NCI-H2196 (cell line): ENCODE results near the gene SLC48A1.

Source experiments
- DNase-seq: peaks from one replicate; lab custom pipeline; 2025; ENCODE audit not compliant: unreplicated experiment; lab: John Stamatoyannopoulos, UW

The SLC48A1 gene

DNA sequence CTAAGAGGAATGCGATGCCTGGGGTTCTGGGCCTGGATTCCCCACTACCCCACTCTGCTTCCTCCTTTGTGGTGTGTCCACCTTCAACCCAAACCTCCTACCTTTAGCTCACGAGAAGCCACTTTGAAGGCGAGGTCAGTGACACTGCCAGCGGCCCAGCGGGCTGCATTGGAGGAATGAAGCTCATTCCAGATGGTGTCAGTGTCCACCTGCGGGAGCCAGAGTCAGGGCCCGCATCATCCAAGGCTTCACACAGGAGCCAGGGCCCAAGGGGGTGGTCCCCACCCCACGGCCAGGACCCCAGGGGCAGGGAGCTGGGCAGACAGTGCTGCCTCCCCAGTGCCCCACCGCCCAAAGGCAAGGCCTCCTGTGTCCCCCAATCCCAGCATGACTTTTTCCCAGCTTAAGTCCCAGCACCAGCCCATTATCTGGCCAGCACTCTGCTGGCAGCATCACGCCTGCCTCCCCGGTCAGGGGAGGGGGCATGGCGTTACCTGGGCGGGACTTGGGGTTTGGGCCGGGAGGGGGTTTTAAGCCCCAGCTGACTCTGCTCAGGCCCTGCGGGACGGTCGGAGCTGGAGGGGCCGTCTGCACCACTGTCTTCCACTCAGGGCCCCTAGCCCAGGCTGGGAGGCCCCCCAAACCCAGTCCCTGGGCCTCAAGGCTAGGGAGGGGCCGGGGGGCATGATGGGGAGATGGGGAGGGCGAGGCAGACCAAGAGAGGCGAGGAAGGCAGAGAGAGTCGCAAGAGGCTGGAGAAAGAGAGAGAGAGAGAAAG is 16.9 kb downstream of the SLC48A1 start:
- DNase-seq, result no peak

DNA sequence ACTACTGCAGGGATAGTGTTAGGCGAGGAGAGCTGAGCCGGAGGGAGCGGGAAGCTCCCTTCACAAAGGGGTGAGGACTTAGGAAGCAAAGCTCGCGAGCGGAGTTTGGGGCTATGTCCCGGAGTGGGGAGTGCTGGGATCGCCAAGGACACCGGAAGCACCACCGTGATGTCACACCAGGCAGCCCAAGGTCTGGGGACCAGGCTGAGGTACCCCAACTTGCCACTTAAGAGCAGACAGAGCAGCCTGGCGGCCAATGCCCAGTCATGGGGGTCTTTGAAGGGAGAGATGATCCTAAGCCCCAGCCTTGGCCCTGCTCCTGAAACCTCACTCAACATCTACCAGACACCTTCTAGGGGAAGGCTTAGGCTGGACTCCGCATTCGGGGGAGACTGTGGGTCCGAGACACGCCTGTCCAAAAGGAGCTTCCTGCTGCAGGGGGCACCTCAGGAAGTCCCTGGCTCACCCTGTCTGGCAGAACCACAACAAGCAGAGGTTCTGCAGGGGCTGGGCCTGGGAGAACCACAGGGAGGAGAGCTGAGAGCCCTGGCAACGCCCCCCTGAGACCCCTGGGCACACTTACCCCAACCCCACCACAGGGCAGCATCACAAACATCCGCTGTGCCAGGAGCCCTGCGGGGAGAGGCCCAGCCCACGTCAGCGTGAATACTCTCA is 17.8 kb downstream of the SLC48A1 start:
- DNase-seq, result no peak

DNA sequence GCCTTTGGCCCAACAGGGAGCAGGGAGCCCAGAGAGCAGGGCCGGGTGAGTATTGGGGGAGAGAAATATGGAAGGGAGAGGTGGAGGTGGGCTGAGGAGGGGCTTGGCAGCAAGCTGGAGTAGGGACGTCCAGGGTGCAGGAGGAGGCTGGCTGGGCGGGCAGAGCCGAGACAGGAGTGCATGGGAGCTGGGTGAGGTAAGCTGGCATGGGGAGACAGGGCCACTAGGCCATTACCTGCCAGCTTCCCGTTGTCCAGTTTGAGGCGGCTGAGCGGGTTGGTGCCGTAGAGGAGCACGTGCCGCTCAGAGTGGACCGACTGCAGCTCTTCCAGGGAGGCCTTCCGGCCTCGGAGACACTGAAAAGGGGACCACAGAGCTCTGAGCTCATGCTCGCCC is 18.3 kb downstream of the SLC48A1 start:
- DNase-seq, result no peak

DNA sequence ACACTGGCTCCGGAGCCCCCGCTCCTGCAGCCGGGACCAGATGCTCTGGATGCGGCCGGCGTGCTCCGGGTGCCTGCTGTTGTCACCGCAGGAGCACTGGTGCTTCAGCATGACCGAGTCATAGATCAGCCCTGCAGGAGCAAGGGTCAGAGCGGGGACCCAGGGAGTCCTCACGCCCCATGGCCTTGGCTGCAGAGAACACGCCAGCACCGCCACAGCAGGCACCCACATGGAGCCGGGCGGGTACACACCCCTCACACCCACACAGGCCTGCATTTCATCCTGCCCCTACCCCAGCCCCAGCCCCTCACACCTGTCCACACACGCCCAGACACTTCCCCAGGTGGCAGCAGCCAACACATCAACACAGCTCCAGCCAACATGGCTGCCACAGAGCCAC is 18.8 kb downstream of the SLC48A1 start:
- DNase-seq, result no peak

DNA sequence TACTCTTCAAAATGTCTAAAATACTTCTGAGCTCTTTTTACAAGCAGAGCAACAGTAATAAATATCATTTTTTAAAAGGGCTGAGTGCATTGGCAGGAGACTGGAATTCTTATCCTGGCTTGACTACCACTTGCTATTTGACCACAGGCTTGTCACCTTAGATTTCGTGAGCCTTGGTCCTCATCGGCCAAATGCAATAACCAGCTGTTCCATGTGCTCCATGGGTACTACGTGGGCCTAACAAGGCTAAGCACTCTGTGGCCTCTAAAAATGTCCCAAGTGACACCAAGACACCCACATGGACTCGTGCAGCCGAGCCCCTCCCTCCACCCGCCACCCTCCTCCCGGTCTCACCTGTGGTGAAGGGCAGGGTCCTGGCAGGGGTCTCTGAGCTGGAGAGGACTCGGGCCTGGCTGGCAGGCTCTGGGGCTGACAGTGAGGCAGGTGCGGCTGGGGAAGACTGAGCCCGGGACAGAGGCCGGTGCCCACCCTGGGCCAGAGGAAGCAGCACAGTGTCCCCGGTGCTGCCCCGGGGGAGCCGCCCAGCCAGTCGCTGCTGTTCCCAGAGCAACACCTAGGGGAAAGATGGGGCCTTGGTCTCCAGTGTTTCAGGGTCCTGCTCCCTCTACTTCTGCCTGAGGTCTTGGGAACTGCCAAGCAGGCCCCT is 20.1 kb downstream of the SLC48A1 start:
- DNase-seq, result no peak

DNA sequence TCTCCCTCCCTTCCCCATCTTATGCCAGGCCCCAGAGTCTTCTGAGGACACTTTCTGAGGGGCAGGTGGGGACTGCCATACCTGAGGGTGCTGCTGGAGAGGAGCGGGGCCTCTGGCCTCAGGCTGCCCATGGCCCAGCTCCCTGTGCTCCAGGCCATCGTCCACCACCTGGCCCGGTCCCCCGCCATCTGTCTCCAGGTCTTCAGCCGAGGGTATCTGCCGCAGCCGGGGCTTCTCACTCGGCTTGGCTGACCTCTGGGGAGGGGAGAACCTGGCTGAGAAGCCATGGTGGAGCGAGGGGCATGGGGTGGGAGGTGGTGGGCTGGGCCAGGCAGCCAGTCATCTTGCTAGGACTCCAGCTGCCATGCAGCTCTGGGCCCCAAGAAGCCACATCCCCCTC is 21.6 kb downstream of the SLC48A1 start:
- DNase-seq, result no peak

DNA sequence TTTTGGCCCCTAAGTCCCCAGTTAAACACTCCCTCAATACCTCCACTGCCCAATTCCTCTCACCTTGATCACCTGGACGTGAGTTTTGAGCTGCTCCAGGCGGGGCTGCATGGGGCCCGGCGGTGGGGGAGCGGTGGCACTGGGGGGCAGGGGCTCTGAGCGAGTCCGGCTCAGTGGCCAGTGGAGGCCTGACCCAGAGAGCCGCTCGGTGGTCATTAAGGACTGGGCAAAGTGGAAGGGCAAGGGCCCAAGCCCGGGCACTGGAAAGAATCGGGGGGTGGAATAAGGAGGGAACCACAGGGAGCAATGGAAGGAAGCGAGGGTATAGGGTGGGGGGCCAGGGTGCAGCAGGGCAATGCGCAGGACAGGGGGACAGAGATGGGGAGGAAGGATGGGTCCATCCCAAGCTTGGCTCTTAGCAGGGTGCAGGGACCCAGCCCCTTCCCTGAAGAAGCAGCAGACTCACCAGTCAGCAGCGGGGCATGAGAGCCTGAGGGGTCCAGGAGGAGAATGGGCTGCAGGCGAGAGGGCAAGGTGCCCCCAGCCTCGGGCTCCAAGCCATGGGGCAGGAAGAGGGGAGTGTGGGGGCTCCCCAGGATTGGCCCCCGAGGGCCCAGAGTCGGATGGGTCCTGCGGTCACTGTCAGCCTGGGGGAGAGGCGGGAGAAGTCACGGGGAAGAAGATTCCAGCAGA is 22.2 kb downstream of the SLC48A1 start:
- no peak for DNase-seq

DNA sequence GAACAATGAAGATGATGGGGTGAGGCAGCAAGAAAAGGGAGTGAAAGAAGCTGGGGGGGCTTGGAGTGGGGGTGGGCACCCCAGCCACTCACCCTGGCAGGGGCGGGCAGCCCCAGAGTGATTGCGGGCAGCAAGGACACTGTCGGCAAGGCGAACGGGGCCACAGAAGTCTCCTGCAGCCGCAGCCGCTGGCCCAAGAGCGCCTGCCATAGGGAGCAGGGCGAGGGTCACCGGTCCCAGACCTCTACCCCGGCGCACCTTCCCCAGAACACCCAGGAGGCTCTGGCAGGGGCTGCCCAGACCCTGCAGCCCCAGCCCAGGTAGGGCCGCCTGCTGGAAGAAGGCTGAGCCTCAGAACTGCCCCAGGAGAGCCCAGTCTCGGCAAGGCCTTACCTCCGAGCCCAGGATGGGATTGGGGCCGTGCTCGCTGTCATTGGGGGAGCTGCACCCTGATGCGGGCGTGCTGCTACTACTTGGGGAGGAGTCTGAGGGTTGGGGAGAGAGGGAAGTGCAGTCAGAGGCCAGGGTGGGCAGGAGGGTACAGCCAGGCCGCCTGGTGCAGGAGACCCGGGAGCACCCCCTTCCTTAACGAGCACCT is 22.9 kb downstream of the SLC48A1 start:
- DNase-seq, result no peak

DNA sequence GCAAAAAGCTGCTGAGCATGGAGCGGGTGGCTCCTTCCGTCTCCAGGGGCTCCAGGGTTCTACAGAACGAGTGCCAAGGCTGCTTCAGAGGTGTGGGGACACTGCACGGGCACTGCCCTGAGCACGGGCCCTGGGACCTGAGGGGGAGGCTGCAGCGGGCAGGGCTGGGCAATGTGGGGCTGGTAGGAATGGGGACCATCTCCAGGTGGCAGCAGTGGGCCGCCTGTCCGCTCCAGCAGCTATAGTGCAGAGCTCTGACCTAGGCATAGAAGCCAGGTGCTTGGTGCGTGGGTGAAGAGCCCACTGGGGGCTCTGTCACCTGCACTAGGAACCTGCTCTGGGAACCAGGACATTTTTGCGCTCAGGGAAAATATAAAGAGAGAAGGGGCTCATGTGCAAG is 24.4 kb downstream of the SLC48A1 start:
- no peak for DNase-seq

DNA sequence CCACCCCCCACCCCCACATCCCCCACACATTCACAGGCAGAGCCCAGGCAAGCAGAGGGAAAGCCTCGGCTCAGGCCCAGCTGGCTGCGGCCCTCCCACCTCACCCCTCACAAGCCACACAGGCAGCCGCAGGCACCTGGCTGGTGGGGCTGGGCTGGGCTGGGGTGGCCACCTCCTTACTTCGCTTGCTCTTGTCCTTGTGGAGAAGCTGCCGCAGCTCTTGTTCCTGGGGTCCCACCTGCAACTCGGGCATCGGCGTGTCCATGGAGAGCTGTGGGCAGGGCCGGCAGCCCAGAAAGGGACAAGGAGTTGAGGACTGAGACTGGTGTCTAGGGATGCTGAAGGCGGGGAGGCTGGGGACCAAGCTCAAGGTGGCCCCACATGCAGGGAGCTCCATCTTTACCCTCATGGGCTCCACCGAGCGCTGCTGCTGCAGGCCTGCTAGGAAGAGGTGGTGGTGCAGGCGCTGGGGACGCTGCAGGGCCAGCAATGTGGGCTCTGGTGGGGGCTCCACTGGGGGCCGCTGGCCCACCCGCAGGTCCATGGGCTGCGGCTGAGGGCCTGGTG is 25.4 kb downstream of the SLC48A1 start:
- no peak for DNase-seq

DNA sequence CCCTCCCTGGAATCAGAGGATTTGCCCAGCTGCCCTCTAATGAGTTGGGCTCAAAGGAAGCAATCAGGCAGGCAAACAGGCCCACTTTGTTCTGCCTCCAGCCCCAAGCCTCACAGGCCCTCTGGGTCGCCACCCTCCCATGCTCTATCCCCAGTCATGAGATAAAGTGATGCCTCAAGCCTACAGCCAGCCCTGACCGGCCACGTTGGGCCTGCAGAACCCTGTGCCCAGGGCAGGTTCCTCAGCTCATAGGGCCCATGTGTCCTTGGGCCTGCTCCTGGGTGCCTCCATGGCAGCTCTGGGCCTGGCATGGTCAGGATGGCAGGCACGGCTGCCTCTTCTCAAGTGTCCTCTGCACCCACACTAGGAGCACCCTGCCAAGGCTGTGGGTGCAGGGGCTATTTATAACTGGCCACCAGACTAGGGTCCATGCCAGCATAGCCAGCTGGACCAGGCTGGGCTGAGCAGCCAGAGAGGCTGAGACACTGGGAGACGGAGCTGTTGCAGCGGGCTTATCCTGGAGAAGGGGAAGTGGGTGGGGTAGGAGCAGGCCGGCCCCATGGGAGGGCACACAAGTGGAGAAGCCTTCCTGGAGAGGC is 26.4 kb downstream of the SLC48A1 start:
- no peak for DNase-seq

DNA sequence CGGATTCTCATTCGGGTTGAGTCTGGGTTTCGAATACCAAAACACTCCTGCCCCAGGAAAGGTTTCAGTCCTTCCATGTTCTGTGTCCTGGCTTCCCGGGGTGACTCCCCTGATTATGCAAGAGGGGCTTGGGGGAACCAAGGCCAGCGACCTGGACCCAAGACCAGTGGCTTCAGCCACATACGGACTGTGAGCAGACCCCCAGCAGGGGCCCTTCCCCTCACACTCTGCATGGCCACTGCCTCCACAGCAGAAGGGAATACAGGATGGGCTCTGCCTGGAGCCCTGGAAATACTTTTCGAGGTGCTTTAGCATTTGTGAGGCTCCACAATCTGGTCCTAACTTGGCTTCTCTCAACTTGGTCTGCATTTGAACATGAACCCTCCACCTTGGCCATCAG is 27.5 kb downstream of the SLC48A1 start:
- DNase-seq, result no peak

DNA sequence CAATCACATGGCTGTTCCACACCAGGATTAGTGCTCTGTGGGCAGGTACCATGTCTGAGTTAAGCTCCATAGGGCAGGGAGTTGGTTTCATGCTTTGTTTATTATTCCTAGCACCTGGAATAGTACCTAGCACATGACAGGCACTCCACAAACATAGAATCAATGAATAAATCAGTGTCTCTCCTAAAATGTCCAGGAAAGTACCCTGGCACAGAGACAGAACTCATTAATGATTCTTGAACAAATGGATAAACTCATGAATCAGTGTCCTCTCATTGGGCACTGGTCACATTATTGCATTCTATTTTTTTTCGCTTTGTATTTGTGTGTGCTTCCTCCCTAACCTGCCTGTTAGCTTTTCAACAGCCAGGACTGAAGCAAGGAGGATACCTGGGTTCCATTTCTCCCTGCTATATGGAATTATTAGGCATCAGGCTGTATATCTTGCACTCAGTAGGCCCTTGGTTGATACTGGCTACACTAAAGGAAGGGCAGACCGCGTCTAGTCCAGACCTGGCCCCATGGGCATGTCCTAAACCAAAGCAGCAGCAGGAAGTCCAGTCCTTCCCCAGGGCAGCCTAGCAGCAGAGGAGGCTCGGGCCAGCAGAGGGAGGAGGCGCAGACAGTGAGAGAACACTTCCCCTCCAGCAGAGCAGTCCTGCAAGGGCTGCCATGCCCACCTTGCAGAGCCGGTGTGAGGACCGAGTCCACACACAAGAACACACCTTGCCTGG is 28.3 kb downstream of the SLC48A1 start:
- DNase-seq, result no peak

DNA sequence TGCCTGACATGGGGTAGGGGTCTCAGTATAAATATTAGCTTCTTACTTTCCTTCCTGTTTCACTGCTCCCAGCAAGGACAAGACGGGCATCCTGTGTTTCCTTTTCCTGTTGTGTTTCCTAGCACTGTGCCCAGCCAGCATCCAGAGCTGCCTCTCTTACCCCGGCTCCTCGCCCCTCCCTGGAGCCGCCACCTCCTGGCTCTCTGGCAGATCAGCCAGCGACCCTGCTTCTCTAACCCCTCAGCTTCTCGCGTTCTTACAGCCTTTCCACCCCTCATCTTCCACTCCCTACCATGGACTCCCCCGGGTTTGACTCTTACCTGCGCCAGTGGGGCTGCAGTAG is 28.8 kb downstream of the SLC48A1 start:
- DNase-seq, result no peak

DNA sequence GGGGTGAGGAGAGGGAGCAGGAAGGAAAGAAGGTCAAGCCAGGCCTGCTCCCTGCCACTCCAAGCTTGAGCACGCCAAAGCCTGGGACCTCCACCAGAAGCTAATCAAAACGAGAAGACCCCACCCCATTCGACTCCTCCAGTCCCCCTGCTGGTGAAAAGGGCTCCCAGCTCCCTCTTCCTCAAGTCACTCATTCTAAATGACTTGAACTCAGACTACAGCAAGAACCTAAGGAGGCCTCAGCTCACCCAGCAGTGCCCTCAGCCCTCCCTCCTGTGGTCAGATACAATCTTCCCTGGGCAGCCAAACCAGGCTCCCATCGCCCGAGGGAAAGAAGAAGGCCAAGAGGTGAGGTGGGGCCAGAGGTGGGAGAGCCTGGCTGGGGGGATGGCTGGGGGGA is 29.3 kb downstream of the SLC48A1 start:
- DNase-seq, result no peak

DNA sequence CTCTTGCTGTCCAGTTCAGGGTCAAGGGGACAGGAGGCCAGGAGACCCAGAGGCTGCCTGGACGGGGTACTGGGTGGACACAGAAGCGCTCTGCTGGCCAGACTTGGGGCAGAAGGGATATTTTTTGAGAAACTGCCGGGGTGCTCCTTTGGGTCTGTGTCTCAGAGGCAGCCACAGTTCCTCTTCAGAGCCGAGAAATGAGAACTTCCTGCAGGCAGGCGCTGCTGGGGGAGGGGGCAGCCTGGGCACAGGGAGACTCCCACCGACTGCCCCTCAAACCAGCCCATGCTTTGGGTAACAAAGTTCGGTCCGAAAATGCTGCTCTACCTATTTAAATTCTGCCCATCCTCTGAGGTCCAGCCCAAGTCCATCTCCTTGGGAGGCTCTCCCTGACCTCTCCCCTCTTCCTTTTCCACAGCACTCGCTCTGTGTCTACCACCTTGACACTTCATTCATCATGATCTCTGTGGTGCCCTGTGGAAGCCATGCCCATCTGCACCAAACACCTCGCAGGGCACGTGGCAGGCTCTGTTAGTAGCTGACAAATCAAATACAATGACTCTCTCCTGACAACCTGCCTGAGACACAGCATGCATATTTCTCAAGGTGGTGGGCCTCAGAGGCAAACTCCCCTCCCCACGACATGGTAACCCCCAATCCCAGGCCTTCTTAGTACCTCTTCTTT is 30.3 kb downstream of the SLC48A1 start:
- DNase-seq, result no peak

DNA sequence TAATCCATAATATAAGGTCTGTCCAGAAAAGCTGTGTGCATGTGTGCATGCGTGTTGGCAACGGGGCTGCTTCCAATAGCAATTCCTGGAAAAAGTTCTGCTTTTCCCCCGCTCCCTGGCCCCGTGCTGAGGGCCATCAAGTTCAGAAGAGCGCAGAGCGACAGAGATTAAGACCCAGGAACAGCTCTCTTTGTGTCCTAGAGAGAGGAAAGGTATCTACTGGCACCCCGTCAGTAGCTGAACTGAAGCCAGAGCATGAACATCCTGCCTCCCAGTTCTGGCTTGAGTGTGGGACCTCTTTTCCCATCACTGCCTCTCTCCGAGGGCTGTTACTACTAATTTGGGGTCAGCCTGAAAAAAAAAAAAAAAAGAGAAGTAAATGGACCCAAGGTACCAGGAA is 31.1 kb downstream of the SLC48A1 start:
- no peak for DNase-seq

DNA sequence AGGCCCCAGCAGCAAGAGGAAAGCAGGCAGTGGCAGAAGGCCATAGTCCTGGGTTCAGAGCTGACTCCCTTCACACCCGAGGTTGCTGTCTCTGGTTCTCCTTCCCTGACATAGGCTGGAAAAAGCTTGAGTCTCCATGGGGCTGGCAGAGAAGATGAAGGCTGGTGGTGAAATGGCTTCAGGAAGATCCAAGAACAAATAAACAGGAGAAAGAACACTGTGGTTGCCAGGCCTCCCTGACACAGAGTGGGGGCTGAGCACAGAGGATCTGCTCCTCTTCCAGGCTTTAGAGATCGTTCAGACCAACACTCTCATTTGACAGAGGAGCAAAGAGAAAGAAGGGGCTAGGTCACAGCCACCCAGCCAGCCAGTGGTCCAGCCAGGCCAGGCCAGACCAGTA is 32.4 kb downstream of the SLC48A1 start:
- DNase-seq, result no peak

DNA sequence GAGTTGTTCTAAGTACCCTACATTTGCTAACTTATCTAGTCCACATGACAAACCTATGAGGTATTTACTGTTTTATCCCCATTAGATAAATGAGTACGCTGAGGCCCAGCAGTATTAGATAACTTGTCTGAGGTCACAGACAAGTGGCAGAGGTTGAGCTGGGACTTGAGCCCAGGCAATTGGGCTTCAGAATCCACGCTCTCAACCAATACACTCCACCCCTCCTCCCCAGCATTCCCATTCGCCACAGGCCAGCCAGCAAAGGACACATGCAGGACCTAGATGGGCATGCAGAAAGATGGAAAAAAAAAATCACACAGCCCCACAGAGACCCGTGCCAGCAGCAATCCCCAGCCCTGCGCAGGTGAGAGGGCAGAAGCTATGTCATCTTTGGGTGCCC is 34.3 kb downstream of the SLC48A1 start:
- no peak for DNase-seq
